NCI-H1092 (cell line): ENCODE results near the gene UCN2.
"Not testable (repeated sequence)": the region's sequence is repeated elsewhere in the genome, so short reads cannot be mapped to it uniquely, and the experiment has no call there.

ENCODE experiments used
- DNase-seq: peaks from one replicate; lab custom pipeline; 2025; lab: John Stamatoyannopoulos, UW

The UCN2 gene

GRCh38 chr3:48536116-48536515, 27.5 kb downstream of the UCN2 start:
- no peak for DNase-seq

- DNase-seq: no peak
These were observed 28.0 kb downstream of the UCN2 start for GRCh38 chr3:48535578-48535977.

- no peak for DNase-seq
These were observed 30.6 kb downstream of the UCN2 start for GRCh38 chr3:48532977-48533337.

- no peak for DNase-seq
These were observed 31.2 kb downstream of the UCN2 start for GRCh38 chr3:48532271-48532976.

- not testable (repeated sequence) for DNase-seq
These were observed 32.9 kb downstream of the UCN2 start for GRCh38 chr3:48530701-48531100.

- DNase-seq: no peak
These were observed 34.8 kb downstream of the UCN2 start for GRCh38 chr3:48528754-48529153.

GRCh38 chr3:48528048-48528447, 35.5 kb downstream of the UCN2 start:
- no peak for DNase-seq

GRCh38 chr3:48524970-48525369, 38.6 kb downstream of the UCN2 start:
- DNase-seq: no peak

GRCh38 chr3:48521635-48522034, 41.9 kb downstream of the UCN2 start:
- DNase-seq: no peak

GRCh38 chr3:48519277-48519643, 44.3 kb downstream of the UCN2 start:
- no peak for DNase-seq

- DNase-seq: no peak
These were observed 44.8 kb downstream of the UCN2 start for GRCh38 chr3:48518638-48519276.

- DNase-seq: no peak
These were observed 45.5 kb downstream of the UCN2 start for GRCh38 chr3:48518069-48518468.

GRCh38 chr3:48516571-48516970, 47.0 kb downstream of the UCN2 start:
- DNase-seq: no peak

GRCh38 chr3:48514431-48515227, 49.0 kb downstream of the UCN2 start:
- no peak for DNase-seq
